ENCODE measurements around the gene PDGFD.
A peak's percentile ranks its signal among the peaks of the same experiment; 100 is the strongest.

Gene PDGFD

DNA sequence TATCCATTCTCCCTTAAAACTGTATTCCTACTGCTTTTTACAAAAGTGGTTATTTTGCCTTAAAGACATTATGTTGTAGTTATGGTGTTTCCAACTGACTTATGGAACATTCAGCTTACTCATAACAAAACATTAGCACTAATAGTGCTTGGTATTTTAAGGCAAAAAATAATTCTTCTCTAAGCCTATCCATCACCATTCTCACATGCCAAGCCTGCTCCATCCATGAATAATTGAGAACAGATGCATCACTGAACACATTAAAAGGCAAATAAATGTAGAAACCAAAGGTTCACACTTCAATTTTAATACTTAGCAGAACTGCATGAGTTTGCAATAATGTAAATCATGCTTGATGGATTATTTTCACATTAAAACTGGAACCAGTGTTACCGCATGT is 169.9 kb downstream of the PDGFD start:
- Histone ChIP-seq H3K9ac (ENCODE audit: insufficient read length) (no peak overlapping the region), H3K36me3 (ENCODE audit: insufficient read depth, low read length) (no peaks in the 10 kb centered on the region), H3K27ac (peak overlapping the region; percentile 86), H3K4me3 (peak overlapping the region; percentile 30; the same call in 1 of the 2 replicates), H3K9me3 (ENCODE audit: low read depth, low read length) (no peaks in the 10 kb centered on the region)
- TF ChIP-seq FOXP2 (optimal IDR thresholded peaks at IDR 0.05; ENCODE audit: control extremely low read depth, extremely low read length, insufficient read depth), result peak; percentile 37
- peak; percentile 24; the same call in 1 of the 2 replicates for TF ChIP-seq POLR2AphosphoS5 (IDR thresholded peaks at IDR 0.05; ENCODE audit: borderline replicate concordance, low read depth, low read length)
- TF ChIP-seq EZH2 (IDR thresholded peaks at IDR 0.05), result no peak
- peak; percentile 55 for DNase-seq (ENCODE audit: low read depth, low spot score)

- DNase-seq (ENCODE audit: low read depth, low spot score), result no peak
- peak overlapping the region; percentile 86 for H3K27ac ChIP-seq
- H3K36me3 ChIP-seq (ENCODE audit: insufficient read depth, low read length), result no peaks in the 10 kb centered on the region
- H3K4me3 ChIP-seq, result no peak overlapping the region
- TF ChIP-seq FOXP2 (optimal IDR thresholded peaks at IDR 0.05; ENCODE audit: control extremely low read depth, extremely low read length, insufficient read depth), result no peak
- no peak for TF ChIP-seq EZH2 (IDR thresholded peaks at IDR 0.05)
- TF ChIP-seq POLR2AphosphoS5 (IDR thresholded peaks at IDR 0.05; ENCODE audit: borderline replicate concordance, low read depth, low read length), result no peak
- no peaks in the 10 kb centered on the region for H3K9me3 ChIP-seq (ENCODE audit: low read depth, low read length)
- no peak overlapping the region for H3K9ac ChIP-seq (ENCODE audit: insufficient read length)
Measured at GRCh38 chr11:103993507-103993906, 170.4 kb downstream of the PDGFD start.

DNA sequence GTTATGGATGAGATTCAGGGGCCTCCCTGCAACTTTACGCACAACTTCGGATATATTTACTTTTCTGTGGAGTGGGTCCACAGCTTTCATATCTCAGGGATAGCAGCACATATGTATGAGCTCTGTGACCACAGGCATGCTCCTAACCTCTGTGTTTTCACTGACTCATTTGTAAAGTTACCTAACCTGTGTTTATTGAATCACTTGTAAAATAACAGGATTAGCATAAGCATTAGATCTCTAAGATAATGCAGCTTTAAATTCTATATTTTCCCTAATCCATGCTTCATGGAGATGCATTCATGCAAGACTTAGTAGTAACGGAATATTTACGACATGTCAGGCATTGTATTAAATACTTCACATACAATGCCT is 175.4 kb downstream of the PDGFD start:
- DNase-seq (ENCODE audit: low read depth, low spot score), result no peak
- peak overlapping the region; percentile 17; the same call in 1 of the 2 replicates for H3K27ac ChIP-seq
- no peaks in the 10 kb centered on the region for H3K9me3 ChIP-seq (ENCODE audit: low read depth, low read length)
- no peak for TF ChIP-seq FOXP2 (optimal IDR thresholded peaks at IDR 0.05; ENCODE audit: control extremely low read depth, extremely low read length, insufficient read depth)
- TF ChIP-seq POLR2AphosphoS5 (IDR thresholded peaks at IDR 0.05; ENCODE audit: borderline replicate concordance, low read depth, low read length), result no peak
- no peak for TF ChIP-seq EZH2 (IDR thresholded peaks at IDR 0.05)
- no peaks in the 10 kb centered on the region for H3K36me3 ChIP-seq (ENCODE audit: insufficient read depth, low read length)
- 0 out of 2 replicates have a peak overlapping the region, but pooled peaks have one; percentile 28 for H3K4me3 ChIP-seq
- no peak overlapping the region for H3K9ac ChIP-seq (ENCODE audit: insufficient read length)

GRCh38 chr11:103987629-103988594 is 176.0 kb downstream of the PDGFD start:
- Histone ChIP-seq H3K9ac (ENCODE audit: insufficient read length) (no peak overlapping the region), H3K36me3 (ENCODE audit: insufficient read depth, low read length) (no peaks in the 10 kb centered on the region), H3K27ac (peak overlapping the region; percentile 17; the same call in 1 of the 2 replicates), H3K9me3 (ENCODE audit: low read depth, low read length) (no peaks in the 10 kb centered on the region), H3K4me3 (0 out of 2 replicates have a peak overlapping the region, but pooled peaks have one; percentile 28)
- TF ChIP-seq POLR2AphosphoS5 (IDR thresholded peaks at IDR 0.05; ENCODE audit: borderline replicate concordance, low read depth, low read length) (no peak), EZH2 (IDR thresholded peaks at IDR 0.05) (no peak), FOXP2 (optimal IDR thresholded peaks at IDR 0.05; ENCODE audit: control extremely low read depth, extremely low read length, insufficient read depth) (peak; percentile 82)
- DNase-seq (ENCODE audit: low read depth, low spot score), result no peak

DNA sequence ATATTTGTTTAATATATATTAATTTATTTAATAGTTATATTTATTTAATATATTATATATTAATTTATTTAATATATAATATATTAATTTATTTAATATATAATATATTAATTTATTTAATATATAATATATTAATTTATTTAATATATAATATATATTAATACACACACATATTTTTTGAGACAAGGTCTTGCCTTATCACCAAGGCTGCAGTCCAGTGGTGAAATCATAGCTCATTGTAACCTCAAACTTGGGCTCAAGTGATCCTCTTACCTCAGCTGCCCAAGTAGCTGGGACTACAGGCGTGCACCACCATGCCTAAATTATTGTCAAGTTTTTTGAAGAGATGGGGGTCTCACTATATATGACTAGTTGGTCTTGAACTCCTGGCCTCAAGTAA is 178.9 kb downstream of the PDGFD start:
- no peaks in the 10 kb centered on the region for H3K36me3 ChIP-seq (ENCODE audit: insufficient read depth, low read length)
- no peak for TF ChIP-seq POLR2AphosphoS5 (IDR thresholded peaks at IDR 0.05; ENCODE audit: borderline replicate concordance, low read depth, low read length)
- TF ChIP-seq EZH2 (IDR thresholded peaks at IDR 0.05), result no peak
- no peak for TF ChIP-seq FOXP2 (optimal IDR thresholded peaks at IDR 0.05; ENCODE audit: control extremely low read depth, extremely low read length, insufficient read depth)
- H3K9ac ChIP-seq (ENCODE audit: insufficient read length), result no peak overlapping the region
- no peak for DNase-seq (ENCODE audit: low read depth, low spot score)
- no peaks in the 10 kb centered on the region for H3K9me3 ChIP-seq (ENCODE audit: low read depth, low read length)
- H3K4me3 ChIP-seq, result no peak overlapping the region
- H3K27ac ChIP-seq, result no peak overlapping the region

DNA sequence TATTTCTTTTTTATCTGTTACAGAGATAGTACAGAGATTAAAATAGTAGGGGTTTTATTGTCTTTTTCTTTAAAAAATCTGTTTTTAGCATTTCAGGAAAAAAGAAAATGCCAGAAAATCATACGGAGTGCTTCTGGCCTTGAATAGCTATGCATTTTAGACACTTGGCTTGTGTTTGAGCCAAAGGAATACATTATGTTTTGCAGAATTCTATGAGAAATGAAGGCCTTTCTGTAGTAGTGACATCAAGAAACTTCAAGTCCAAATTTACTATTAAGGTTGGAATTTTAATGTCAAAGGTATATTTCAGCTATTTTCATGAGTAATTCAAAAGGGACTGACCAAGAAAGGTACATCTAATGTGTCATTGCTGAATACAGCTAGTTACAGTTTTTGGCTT is 183.8 kb downstream of the PDGFD start:
- Histone ChIP-seq H3K36me3 (ENCODE audit: insufficient read depth, low read length) (no peaks in the 10 kb centered on the region), H3K9me3 (ENCODE audit: low read depth, low read length) (no peaks in the 10 kb centered on the region), H3K27ac (no peak overlapping the region), H3K9ac (ENCODE audit: insufficient read length) (no peak overlapping the region), H3K4me3 (no peak overlapping the region)
- DNase-seq (ENCODE audit: low read depth, low spot score), result no peak
- TF ChIP-seq EZH2 (IDR thresholded peaks at IDR 0.05), result no peak
- no peak for TF ChIP-seq POLR2AphosphoS5 (IDR thresholded peaks at IDR 0.05; ENCODE audit: borderline replicate concordance, low read depth, low read length)
- TF ChIP-seq FOXP2 (optimal IDR thresholded peaks at IDR 0.05; ENCODE audit: control extremely low read depth, extremely low read length, insufficient read depth), result no peak

GRCh38 chr11:103978616-103979595 is 185.0 kb downstream of the PDGFD start:
- no peak for TF ChIP-seq POLR2AphosphoS5 (IDR thresholded peaks at IDR 0.05; ENCODE audit: borderline replicate concordance, low read depth, low read length)
- TF ChIP-seq EZH2 (IDR thresholded peaks at IDR 0.05), result no peak
- TF ChIP-seq FOXP2 (optimal IDR thresholded peaks at IDR 0.05; ENCODE audit: control extremely low read depth, extremely low read length, insufficient read depth), result no peak

More at GRCh38 chr11:103978616-103979595, 185.0 kb downstream of the PDGFD start:
- no peak overlapping the region for H3K27ac ChIP-seq
- no peaks in the 10 kb centered on the region for H3K9me3 ChIP-seq (ENCODE audit: low read depth, low read length)
- no peaks in the 10 kb centered on the region for H3K36me3 ChIP-seq (ENCODE audit: insufficient read depth, low read length)
- no peak for DNase-seq (ENCODE audit: low read depth, low spot score)
- no peak overlapping the region for H3K9ac ChIP-seq (ENCODE audit: insufficient read length)
- no peak overlapping the region for H3K4me3 ChIP-seq

Data from SK-N-MC (cell line).